GM13977 (cell line): ENCODE data around the gene C16orf96.

Experiments
- DNase-seq: peaks from one replicate; pipeline ENCODE4 v3.0.0; 2012; ENCODE audit warnings: low spot score
- CTCF ChIP-seq: IDR thresholded peaks from 2 replicates; pipeline ENCODE4 v1.5.1; 2012; ENCODE audit warnings: mild to moderate bottlenecking, control low read depth; ENCODE audit not compliant: insufficient read depth; ENCODE audit errors: extremely low read depth, missing control alignments
- in situ Hi-C: fragments of 300-500 bp; cut with MboI; formaldehyde crosslinking; loops from one replicate; pipeline ENCODE4 v1.12.0; 2022; ENCODE audit warnings: low sequenced_read_pairs, low pct_unique_long_range_greater_than_20kb, mixed read lengths, inconsistent platforms; ENCODE audit not compliant: unreplicated experiment

The C16orf96 gene

GRCh38 chr16:4586291-4586690, 30.2 kb downstream of the C16orf96 start:
- in situ Hi-C loops: no loop called here
- no peak for DNase-seq
- no peak for TF ChIP-seq CTCF

- TF ChIP-seq CTCF: no peak
- in situ Hi-C loops: no loop called here
- no peak for DNase-seq
Measured at GRCh38 chr16:4588386-4588785, 32.2 kb downstream of the C16orf96 start.

- in situ Hi-C loops: no loop called here
- TF ChIP-seq CTCF: no peak
- DNase-seq: no peak
Measured at GRCh38 chr16:4588961-4589360, 32.8 kb downstream of the C16orf96 start.

GRCh38 chr16:4591191-4591590, 35.1 kb downstream of the C16orf96 start:
- TF ChIP-seq CTCF: no peak
- no peak for DNase-seq
- in situ Hi-C loops: no loop called here

GRCh38 chr16:4591706-4592470, 35.7 kb downstream of the C16orf96 start:
- TF ChIP-seq CTCF: no peak
- in situ Hi-C loops: no loop called here
- no peak for DNase-seq

- DNase-seq: no peak
- no peak for TF ChIP-seq CTCF
- in situ Hi-C loops: no loop called here
Measured at GRCh38 chr16:4593086-4593485, 36.9 kb downstream of the C16orf96 start.
